NCI-H1417 treated with DMSO at 0.1 percent for 48 hours (cell line): Measurements from ENCODE around the gene TRIM67.

Experiments
- DNase-seq: peaks from one replicate; lab custom pipeline; 2025; lab: John Stamatoyannopoulos, UW

TRIM67 gene

GRCh38 chr1:231183639-231184590 lies 22.1 kb downstream of the TRIM67 start:
- DNase-seq = no peak

- no peak for DNase-seq
These were observed 23.0 kb downstream of the TRIM67 start for GRCh38 chr1:231184891-231185290.

GRCh38 chr1:231185391-231185790 lies 23.5 kb downstream of the TRIM67 start:
- DNase-seq = no peak

GRCh38 chr1:231186356-231187115 lies 24.7 kb downstream of the TRIM67 start:
- DNase-seq = no peak

- DNase-seq = no peak
These were observed 25.7 kb downstream of the TRIM67 start for GRCh38 chr1:231187571-231187970.

- no peak for DNase-seq
These were observed 26.2 kb downstream of the TRIM67 start for GRCh38 chr1:231188072-231188471.

- no peak for DNase-seq
These were observed 26.9 kb downstream of the TRIM67 start for GRCh38 chr1:231188768-231189167.

GRCh38 chr1:231189683-231190270 lies 27.9 kb downstream of the TRIM67 start:
- DNase-seq = no peak

- DNase-seq = no peak
These were observed 28.6 kb downstream of the TRIM67 start for GRCh38 chr1:231190456-231190855.

GRCh38 chr1:231192620-231193163 lies 30.8 kb downstream of the TRIM67 start:
- no peak for DNase-seq

- no peak for DNase-seq
These were observed 32.0 kb downstream of the TRIM67 start for GRCh38 chr1:231193710-231194340.

GRCh38 chr1:231194476-231194842 lies 32.6 kb downstream of the TRIM67 start:
- DNase-seq = no peak

- DNase-seq = no peak
These were observed 33.1 kb downstream of the TRIM67 start for GRCh38 chr1:231194843-231195516.

- DNase-seq = no peak
These were observed 34.4 kb downstream of the TRIM67 start for GRCh38 chr1:231196307-231196706.

GRCh38 chr1:231196728-231197127 lies 34.9 kb downstream of the TRIM67 start:
- no peak for DNase-seq

- no peak for DNase-seq
These were observed 38.0 kb downstream of the TRIM67 start for GRCh38 chr1:231199868-231200267.

GRCh38 chr1:231200388-231201031 lies 38.7 kb downstream of the TRIM67 start:
- DNase-seq = no peak

GRCh38 chr1:231201375-231201978 lies 39.6 kb downstream of the TRIM67 start:
- DNase-seq = no peak

- DNase-seq = no peak
These were observed 40.2 kb downstream of the TRIM67 start for GRCh38 chr1:231201979-231202633.
